Stomach smooth muscle (tissue), 2 donors: ENCODE data around the gene ITIH4.

Experiments
- H3K27ac ChIP-seq: one replicate; pipeline ENCODE4 v1.7.0; 2013; ENCODE audit warnings: mild to moderate bottlenecking, low read length, inconsistent platforms
- H3K27me3 ChIP-seq, 2 donors: one replicate each; pipeline ENCODE4 v1.7.0; 2013; ENCODE audit warnings: low read length in 2 of 2; ENCODE audit not compliant: insufficient read depth in 2 of 2, control insufficient read depth in 1 of 2
- H3K36me3 ChIP-seq, 2 donors: one replicate each; pipeline ENCODE4 v1.7.0; 2013; ENCODE audit warnings: low read length in 2 of 2; ENCODE audit not compliant: control insufficient read depth in 2 of 2, insufficient read depth in 2 of 2
- H3K4me1 ChIP-seq: one replicate; pipeline ENCODE4 v1.7.0; 2013; ENCODE audit warnings: low read length; ENCODE audit not compliant: control insufficient read depth, insufficient read depth
- H3K4me3 ChIP-seq, 2 donors: one replicate each; pipeline ENCODE4 v1.7.0; 2013; ENCODE audit warnings: low read length in 2 of 2
- H3K9ac ChIP-seq, 2 donors: one replicate each; pipeline ENCODE4 v1.7.0; 2013; ENCODE audit warnings: low read length in 2 of 2, mild to moderate bottlenecking in 1 of 2
- H3K9me3 ChIP-seq, 2 donors: one replicate each; pipeline ENCODE4 v1.7.0; 2013; ENCODE audit warnings: low read length in 2 of 2; ENCODE audit not compliant: control insufficient read depth in 2 of 2
- donor health status: healthy.
- donor health status: Pancreatic carcinoma.

Gene ITIH4

GRCh38 chr3:52849656-52850055, 19.2 kb upstream of the ITIH4 start:
- peaks cover 24 to 43% of the 10 kb centered on the region in 2 donors for H3K36me3 ChIP-seq
- H3K9ac ChIP-seq: no peak overlapping the region
- peaks cover 23% of the 10 kb centered on the region for H3K4me1 ChIP-seq
- no peak overlapping the region for H3K27ac ChIP-seq
- no peaks in the 10 kb centered on the region for H3K9me3 ChIP-seq
- H3K4me3 ChIP-seq: no peak overlapping the region
- H3K27me3 ChIP-seq: no peaks in the 10 kb centered on the region

DNA sequence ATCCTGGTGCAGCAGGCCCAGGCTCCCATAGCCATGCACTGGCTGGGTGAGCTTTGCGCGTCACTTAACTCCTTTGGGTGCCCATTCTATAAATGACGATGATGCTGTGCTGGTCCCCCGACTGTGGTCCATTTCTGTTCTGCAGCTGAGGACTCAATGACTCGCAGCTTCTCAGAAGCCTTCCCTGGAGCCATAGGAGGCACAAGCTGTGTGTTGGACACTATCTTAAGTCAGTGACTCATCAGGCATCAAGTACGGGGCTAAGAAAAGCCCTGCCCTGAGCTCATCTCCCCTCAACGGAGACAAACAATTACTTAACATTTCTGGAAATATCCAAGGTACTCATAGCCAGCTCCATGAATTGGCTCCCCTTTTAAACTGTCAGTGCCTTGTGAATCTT, 18.1 kb upstream of the ITIH4 start:
- H3K27ac ChIP-seq: no peak overlapping the region
- no peaks in the 10 kb centered on the region for H3K27me3 ChIP-seq
- no peaks in the 10 kb centered on the region for H3K9me3 ChIP-seq
- H3K4me3 ChIP-seq: no peak overlapping the region
- H3K36me3 ChIP-seq: peaks cover 24 to 40% of the 10 kb centered on the region in 2 donors
- H3K4me1 ChIP-seq: peaks cover 34% of the 10 kb centered on the region
- no peak overlapping the region for H3K9ac ChIP-seq

DNA sequence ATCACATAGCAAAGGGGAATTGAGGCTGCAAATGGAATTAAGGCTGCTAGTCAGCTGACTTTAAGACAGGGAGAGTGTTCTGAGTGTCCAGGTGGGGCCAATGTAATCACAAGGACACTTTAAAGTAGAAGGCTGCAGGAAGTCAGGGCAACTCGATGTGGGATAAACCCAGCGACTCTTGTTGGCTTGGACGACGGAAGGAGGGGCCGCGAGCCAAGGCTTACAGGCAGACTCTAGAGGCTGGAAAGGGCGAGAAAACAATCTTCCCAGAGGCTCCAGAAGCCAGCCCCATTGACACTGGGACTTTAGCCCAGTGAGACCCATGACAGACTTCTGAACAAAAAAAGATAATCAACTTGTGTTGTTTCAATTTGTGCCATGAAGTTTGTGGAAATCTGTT, 17.3 kb upstream of the ITIH4 start:
- no peak overlapping the region for H3K27ac ChIP-seq
- H3K9ac ChIP-seq: no peak overlapping the region
- H3K36me3 ChIP-seq: peaks cover 20 to 41% of the 10 kb centered on the region in 2 donors
- H3K4me1 ChIP-seq: peaks cover 42% of the 10 kb centered on the region
- no peak overlapping the region for H3K4me3 ChIP-seq
- H3K27me3 ChIP-seq: no peaks in the 10 kb centered on the region
- no peaks in the 10 kb centered on the region for H3K9me3 ChIP-seq

GRCh38 chr3:52847241-52847640, 16.8 kb upstream of the ITIH4 start:
- Histone ChIP-seq H3K27me3 (no peaks in the 10 kb centered on the region), H3K36me3 (peaks cover 23 to 41% of the 10 kb centered on the region in 2 donors), H3K9me3 (no peaks in the 10 kb centered on the region), H3K4me3 (no peak overlapping the region), H3K27ac (no peak overlapping the region), H3K9ac (no peak overlapping the region), H3K4me1 (peaks cover 47% of the 10 kb centered on the region)

DNA sequence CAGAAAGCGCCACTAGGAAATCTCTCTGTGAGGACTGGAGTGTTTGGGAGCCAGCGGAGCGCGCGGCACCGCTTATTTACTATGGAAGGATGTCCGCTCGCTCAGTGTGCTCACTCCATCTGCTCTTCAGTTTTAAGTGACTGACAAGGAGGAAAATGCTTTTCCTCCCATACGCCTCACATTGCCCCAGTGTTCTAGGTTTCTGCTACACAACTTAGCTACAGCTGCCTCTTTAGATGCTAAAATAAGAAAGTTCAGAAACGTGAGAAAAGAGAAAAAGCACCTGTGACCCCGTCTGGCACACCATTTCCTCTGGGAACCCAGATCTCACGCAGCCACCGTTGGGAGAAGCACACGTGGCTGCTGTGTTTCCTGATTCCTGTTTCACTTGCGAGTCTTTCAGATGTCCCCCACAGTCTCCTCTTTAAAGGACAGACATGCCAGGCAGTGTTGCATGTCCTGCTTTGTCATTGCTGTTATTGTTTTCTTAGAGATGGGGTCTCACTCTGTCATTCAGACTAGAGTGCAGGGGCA, 16.0 kb upstream of the ITIH4 start:
- Histone ChIP-seq H3K9ac (no peak overlapping the region), H3K27me3 (no peaks in the 10 kb centered on the region), H3K27ac (peak overlapping the region; percentile 71), H3K4me1 (peaks cover 47% of the 10 kb centered on the region), H3K9me3 (no peaks in the 10 kb centered on the region), H3K36me3 (peaks cover 28 to 36% of the 10 kb centered on the region in 2 donors), H3K4me3 (no peak overlapping the region)

DNA sequence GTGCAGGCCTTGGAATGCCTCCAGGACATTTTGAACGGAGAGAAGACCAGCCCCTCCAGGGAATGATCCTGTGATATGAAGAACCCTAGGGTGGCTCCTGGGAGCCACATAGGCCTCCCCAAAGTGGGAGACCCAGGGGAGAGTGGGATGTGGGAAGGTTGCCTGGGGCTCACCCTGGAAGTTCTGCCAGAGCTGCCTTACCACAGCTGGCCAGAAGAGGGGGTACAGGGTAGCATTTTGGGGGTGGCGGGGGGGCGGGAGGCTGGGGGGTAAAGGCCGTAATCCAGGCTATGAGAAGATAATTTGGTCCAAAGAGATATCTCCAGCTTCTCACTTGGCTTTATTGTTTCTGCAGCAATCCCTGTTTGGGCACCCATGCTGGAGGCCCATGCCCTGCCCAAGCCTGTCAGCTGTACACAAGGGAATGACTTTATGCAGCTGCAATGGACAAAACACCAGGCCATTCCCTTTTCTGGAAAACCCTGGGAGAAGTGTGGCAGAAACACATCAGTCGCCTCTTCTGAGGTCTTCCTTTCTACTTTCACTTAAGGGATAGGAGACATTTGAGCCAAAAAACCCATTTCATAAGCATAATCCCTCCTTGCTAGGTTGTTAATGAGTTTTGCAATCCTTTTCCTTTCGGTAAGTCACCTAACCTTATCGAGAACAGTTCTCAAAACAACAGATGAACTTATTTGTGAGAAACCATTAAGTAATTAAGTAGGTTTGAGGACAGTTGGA, 15.4 kb upstream of the ITIH4 start:
- Histone ChIP-seq H3K9me3 (no peaks in the 10 kb centered on the region), H3K27me3 (no peaks in the 10 kb centered on the region), H3K27ac (peak overlapping the region; percentile 71), H3K4me3 (peak overlapping the region in 1 of 2 donors; percentile 57), H3K9ac (peak overlapping the region in 1 of 2 donors; percentile 36), H3K36me3 (peaks cover 25 to 40% of the 10 kb centered on the region in 2 donors), H3K4me1 (peaks cover 45% of the 10 kb centered on the region)

GRCh38 chr3:52845157-52845556, 14.7 kb upstream of the ITIH4 start:
- peaks cover 25 to 39% of the 10 kb centered on the region in 2 donors for H3K36me3 ChIP-seq

DNA sequence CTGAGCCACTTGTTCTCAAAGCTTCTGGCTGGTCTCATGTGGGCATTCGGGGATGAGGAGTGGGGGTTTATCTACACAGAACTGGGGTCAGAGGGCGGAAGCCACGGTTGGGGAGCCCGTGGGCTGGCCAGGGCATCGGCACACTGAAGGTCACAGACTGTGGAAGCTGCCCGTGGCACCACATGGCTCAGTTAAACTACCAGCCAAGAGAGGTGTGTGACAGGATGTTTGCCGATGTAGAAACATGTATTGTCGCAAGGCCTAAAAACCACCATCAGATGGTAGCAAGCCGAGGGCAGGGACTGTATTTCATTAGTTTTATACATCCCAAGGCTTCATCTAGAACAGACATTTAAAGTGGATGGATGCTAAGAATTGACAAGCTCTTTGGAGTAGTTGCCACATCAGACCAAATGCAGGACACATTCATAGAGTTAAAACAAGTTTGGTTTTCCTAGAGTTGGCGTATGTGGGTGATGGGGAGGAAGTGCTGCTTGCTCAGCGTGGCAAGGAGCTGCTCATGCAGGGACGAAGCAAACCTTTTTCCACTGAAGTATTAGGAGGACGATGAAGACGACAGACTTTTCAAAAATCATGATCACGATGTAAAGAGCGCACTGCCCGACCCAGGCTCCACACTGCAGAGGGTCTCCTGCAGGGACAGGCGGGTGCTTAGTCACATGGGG, 14.0 kb upstream of the ITIH4 start:
- Histone ChIP-seq H3K27ac (peak overlapping the region; percentile 71), H3K4me3 (peak overlapping the region; percentile 31 to 57), H3K9ac (peak overlapping the region; percentile 22 to 58), H3K4me1 (peaks cover 45% of the 10 kb centered on the region), H3K9me3 (no peaks in the 10 kb centered on the region), H3K27me3 (no peaks in the 10 kb centered on the region), H3K36me3 (peaks cover 25 to 39% of the 10 kb centered on the region in 2 donors)

More at GRCh38 chr3:52845157-52845556, 14.7 kb upstream of the ITIH4 start:
- no peaks in the 10 kb centered on the region for H3K27me3 ChIP-seq
- H3K27ac ChIP-seq: peak overlapping the region; percentile 71
- H3K9me3 ChIP-seq: no peaks in the 10 kb centered on the region
- peaks cover 45% of the 10 kb centered on the region for H3K4me1 ChIP-seq
- peak overlapping the region in 1 of 2 donors; percentile 57 for H3K4me3 ChIP-seq
- peak overlapping the region in 1 of 2 donors; percentile 22 for H3K9ac ChIP-seq

DNA sequence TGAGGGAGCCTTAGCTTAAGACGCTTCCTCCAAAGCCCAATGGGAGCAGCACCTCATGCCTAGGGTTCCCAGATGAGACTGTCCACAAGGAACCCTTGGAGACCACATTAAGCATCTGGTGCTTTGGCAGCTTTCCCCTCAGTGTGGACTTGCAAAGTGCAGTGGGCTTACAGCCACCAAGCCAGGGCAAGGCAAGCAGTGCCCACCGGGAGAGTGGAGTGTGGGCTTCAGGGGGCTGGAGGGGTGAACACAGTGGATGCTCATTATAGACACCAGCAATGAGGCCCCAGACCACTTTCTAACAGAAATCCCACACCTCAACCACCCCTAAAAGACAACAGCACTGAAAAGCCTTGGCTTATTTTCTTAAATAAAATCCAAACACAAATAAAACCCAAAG, 13.4 kb upstream of the ITIH4 start:
- Histone ChIP-seq H3K4me3 (no peak overlapping the region), H3K4me1 (peaks cover 40% of the 10 kb centered on the region), H3K9me3 (no peaks in the 10 kb centered on the region), H3K27me3 (no peaks in the 10 kb centered on the region), H3K27ac (peak overlapping the region; percentile 71), H3K36me3 (peaks cover 23 to 40% of the 10 kb centered on the region in 2 donors), H3K9ac (peak overlapping the region in 1 of 2 donors; percentile 36)

GRCh38 chr3:52843108-52843865, 12.8 kb upstream of the ITIH4 start:
- H3K4me3 ChIP-seq: no peak overlapping the region
- H3K9me3 ChIP-seq: no peaks in the 10 kb centered on the region
- H3K27ac ChIP-seq: peak overlapping the region; percentile 71
- peaks cover 21 to 42% of the 10 kb centered on the region in 2 donors for H3K36me3 ChIP-seq
- H3K9ac ChIP-seq: no peak overlapping the region
- H3K4me1 ChIP-seq: peaks cover 40% of the 10 kb centered on the region
- H3K27me3 ChIP-seq: no peaks in the 10 kb centered on the region
